Ovary (tissue), 3 donors: ENCODE results near the gene NETO1.

Source experiments
- CTCF ChIP-seq, 3 donors: fragments of 450-650 bp in 2 of 3; fragments of 200-600 bp in 1 of 3; IDR thresholded peaks; one replicate each; pipeline versions ENCODE4 v1.5.1 to v1.8.0; 2016 to 2022; ENCODE audit warnings: antibody characterized with exemption in 3 of 3, mild to moderate bottlenecking in 1 of 3
- EP300 ChIP-seq: sonication (generic); formaldehyde crosslinking; IDR thresholded peaks from one replicate; pipeline ENCODE4 v1.6.1; 2017; ENCODE audit warnings: antibody characterized with exemption
- POLR2A ChIP-seq: fragments of 450-650 bp; IDR thresholded peaks from one replicate; pipeline ENCODE4 v1.6.1; 2017; ENCODE audit warnings: antibody characterized with exemption, mild to moderate bottlenecking, moderate library complexity
- donor health status: DM: no; HTN: no; CAD: no.

- TF ChIP-seq CTCF (IDR thresholded peaks at IDR 0.05) (no peak), EP300 (no peak), POLR2A (no peak)
These were observed 39.2 kb downstream of the NETO1 start for GRCh38 chr18:72828601-72829000.
